ENCODE results near the gene TNFAIP8L3.
"Not testable (repeated sequence)": the region's sequence is repeated elsewhere in the genome, so short reads cannot be mapped to it uniquely, and the experiment has no call there.

TNFAIP8L3 gene

GRCh38 chr15:51054535-51054934, 40.2 kb downstream of the TNFAIP8L3 start:
- no peaks in the 10 kb centered on the region for H3K36me3 ChIP-seq (ENCODE audit: insufficient read depth, low read length)
- no peak overlapping the region for H3K4me3 ChIP-seq (ENCODE audit: low read length)
- H2AFZ ChIP-seq (ENCODE audit: low read depth, low read length), result no peak overlapping the region
- peaks cover 3% of the 10 kb centered on the region for H3K4me1 ChIP-seq (ENCODE audit: insufficient read depth, low read length)
- peaks cover 2% of the 10 kb centered on the region for H3K9me3 ChIP-seq (ENCODE audit: low read length)
- no peaks in the 10 kb centered on the region for H3K27me3 ChIP-seq (ENCODE audit: insufficient read depth, low read length)

GRCh38 chr15:51053571-51053970, 41.1 kb downstream of the TNFAIP8L3 start:
- H3K9me3 ChIP-seq (ENCODE audit: low read length), result peaks cover 2% of the 10 kb centered on the region
- peaks cover 4% of the 10 kb centered on the region for H3K4me1 ChIP-seq (ENCODE audit: insufficient read depth, low read length)
- H3K27me3 ChIP-seq (ENCODE audit: insufficient read depth, low read length), result no peaks in the 10 kb centered on the region

GRCh38 chr15:51051776-51052175, 42.9 kb downstream of the TNFAIP8L3 start:
- Histone ChIP-seq H3K36me3 (ENCODE audit: insufficient read depth, low read length) (no peaks in the 10 kb centered on the region), H3K4me1 (ENCODE audit: insufficient read depth, low read length) (peaks cover 4% of the 10 kb centered on the region), H3K9me3 (ENCODE audit: low read length) (no peaks in the 10 kb centered on the region), H2AFZ (ENCODE audit: low read depth, low read length) (no peak overlapping the region), H3K27me3 (ENCODE audit: insufficient read depth, low read length) (no peaks in the 10 kb centered on the region), H3K4me3 (ENCODE audit: low read length) (no peak overlapping the region)

More at GRCh38 chr15:51053571-51053970, 41.1 kb downstream of the TNFAIP8L3 start:
- H3K36me3 ChIP-seq (ENCODE audit: insufficient read depth, low read length), result no peaks in the 10 kb centered on the region
- H3K4me3 ChIP-seq (ENCODE audit: low read length), result no peak overlapping the region
- no peak overlapping the region for H2AFZ ChIP-seq (ENCODE audit: low read depth, low read length)

- no peaks in the 10 kb centered on the region for H3K9me3 ChIP-seq (ENCODE audit: low read length)
- no peaks in the 10 kb centered on the region for H3K27me3 ChIP-seq (ENCODE audit: insufficient read depth, low read length)
- H3K4me3 ChIP-seq (ENCODE audit: low read length), result no peak overlapping the region
- H3K4me1 ChIP-seq (ENCODE audit: insufficient read depth, low read length), result peaks cover 4% of the 10 kb centered on the region
- H3K36me3 ChIP-seq (ENCODE audit: insufficient read depth, low read length), result no peaks in the 10 kb centered on the region
- H2AFZ ChIP-seq (ENCODE audit: low read depth, low read length), result no peak overlapping the region
Observed at GRCh38 chr15:51049081-51049480, 45.6 kb downstream of the TNFAIP8L3 start.

GRCh38 chr15:51048308-51048707, 46.4 kb downstream of the TNFAIP8L3 start:
- Histone ChIP-seq H3K36me3 (ENCODE audit: insufficient read depth, low read length) (no peaks in the 10 kb centered on the region), H3K27me3 (ENCODE audit: insufficient read depth, low read length) (no peaks in the 10 kb centered on the region), H3K9me3 (ENCODE audit: low read length) (no peaks in the 10 kb centered on the region), H3K4me1 (ENCODE audit: insufficient read depth, low read length) (peaks cover 4% of the 10 kb centered on the region), H2AFZ (ENCODE audit: low read depth, low read length) (no peak overlapping the region), H3K4me3 (ENCODE audit: low read length) (no peak overlapping the region)

GRCh38 chr15:51046799-51047449, 47.8 kb downstream of the TNFAIP8L3 start:
- H3K4me3 ChIP-seq (ENCODE audit: low read length), result no peak overlapping the region
- no peaks in the 10 kb centered on the region for H3K9me3 ChIP-seq (ENCODE audit: low read length)
- H3K27me3 ChIP-seq (ENCODE audit: insufficient read depth, low read length), result no peaks in the 10 kb centered on the region
- peaks cover 4% of the 10 kb centered on the region for H3K4me1 ChIP-seq (ENCODE audit: insufficient read depth, low read length)
- H2AFZ ChIP-seq (ENCODE audit: low read depth, low read length), result no peak overlapping the region
- H3K36me3 ChIP-seq (ENCODE audit: insufficient read depth, low read length), result no peaks in the 10 kb centered on the region

GRCh38 chr15:51046016-51046415, 48.7 kb downstream of the TNFAIP8L3 start:
- Histone ChIP-seq H3K4me3 (ENCODE audit: low read length) (no peak overlapping the region), H3K27me3 (ENCODE audit: insufficient read depth, low read length) (no peaks in the 10 kb centered on the region), H3K9me3 (ENCODE audit: low read length) (no peaks in the 10 kb centered on the region), H3K36me3 (ENCODE audit: insufficient read depth, low read length) (no peaks in the 10 kb centered on the region), H3K4me1 (ENCODE audit: insufficient read depth, low read length) (peaks cover 4% of the 10 kb centered on the region), H2AFZ (ENCODE audit: low read depth, low read length) (no peak overlapping the region)

- H3K36me3 ChIP-seq (ENCODE audit: insufficient read depth, low read length), result no peaks in the 10 kb centered on the region
- peaks cover 4% of the 10 kb centered on the region for H3K4me1 ChIP-seq (ENCODE audit: insufficient read depth, low read length)
- no peaks in the 10 kb centered on the region for H3K9me3 ChIP-seq (ENCODE audit: low read length)
- H3K4me3 ChIP-seq (ENCODE audit: low read length), result no peak overlapping the region
- no peaks in the 10 kb centered on the region for H3K27me3 ChIP-seq (ENCODE audit: insufficient read depth, low read length)
- no peak overlapping the region for H2AFZ ChIP-seq (ENCODE audit: low read depth, low read length)
Observed at GRCh38 chr15:51044037-51044727, 50.5 kb downstream of the TNFAIP8L3 start.

GRCh38 chr15:51038974-51039319, 55.8 kb downstream of the TNFAIP8L3 start:
- Histone ChIP-seq H3K27me3 (ENCODE audit: insufficient read depth, low read length) (no peaks in the 10 kb centered on the region), H2AFZ (ENCODE audit: low read depth, low read length) (no peak overlapping the region), H3K4me3 (ENCODE audit: low read length) (no peak overlapping the region), H3K36me3 (ENCODE audit: insufficient read depth, low read length) (no peaks in the 10 kb centered on the region), H3K4me1 (ENCODE audit: insufficient read depth, low read length) (no peaks in the 10 kb centered on the region), H3K9me3 (ENCODE audit: low read length) (no peaks in the 10 kb centered on the region)

GRCh38 chr15:51038162-51038973, 56.3 kb downstream of the TNFAIP8L3 start:
- H3K27me3 ChIP-seq (ENCODE audit: insufficient read depth, low read length), result no peaks in the 10 kb centered on the region
- no peak overlapping the region for H3K4me3 ChIP-seq (ENCODE audit: low read length)
- H2AFZ ChIP-seq (ENCODE audit: low read depth, low read length), result no peak overlapping the region
- H3K9me3 ChIP-seq (ENCODE audit: low read length), result no peaks in the 10 kb centered on the region
- H3K36me3 ChIP-seq (ENCODE audit: insufficient read depth, low read length), result no peaks in the 10 kb centered on the region
- H3K4me1 ChIP-seq (ENCODE audit: insufficient read depth, low read length), result no peaks in the 10 kb centered on the region

- not testable (repeated sequence) for H3K27me3 ChIP-seq (ENCODE audit: insufficient read depth, low read length); H3K4me1 ChIP-seq (ENCODE audit: insufficient read depth, low read length); H2AFZ ChIP-seq (ENCODE audit: low read depth, low read length); H3K9me3 ChIP-seq (ENCODE audit: low read length); H3K36me3 ChIP-seq (ENCODE audit: insufficient read depth, low read length)
- peak overlapping the region; percentile 16 for H3K4me3 ChIP-seq (ENCODE audit: low read length)
Observed at GRCh38 chr15:51037474-51037873, 57.2 kb downstream of the TNFAIP8L3 start.

GRCh38 chr15:51030649-51031316, 63.9 kb downstream of the TNFAIP8L3 start:
- H3K27me3 ChIP-seq (ENCODE audit: insufficient read depth, low read length), result no peaks in the 10 kb centered on the region
- no peaks in the 10 kb centered on the region for H3K4me1 ChIP-seq (ENCODE audit: insufficient read depth, low read length)
- no peak overlapping the region for H2AFZ ChIP-seq (ENCODE audit: low read depth, low read length)
- no peaks in the 10 kb centered on the region for H3K36me3 ChIP-seq (ENCODE audit: insufficient read depth, low read length)
- no peak overlapping the region for H3K4me3 ChIP-seq (ENCODE audit: low read length)
- no peaks in the 10 kb centered on the region for H3K9me3 ChIP-seq (ENCODE audit: low read length)

- no peak overlapping the region for H2AFZ ChIP-seq (ENCODE audit: low read depth, low read length)
- no peaks in the 10 kb centered on the region for H3K36me3 ChIP-seq (ENCODE audit: insufficient read depth, low read length)
- H3K4me3 ChIP-seq (ENCODE audit: low read length), result no peak overlapping the region
- no peaks in the 10 kb centered on the region for H3K9me3 ChIP-seq (ENCODE audit: low read length)
- no peaks in the 10 kb centered on the region for H3K27me3 ChIP-seq (ENCODE audit: insufficient read depth, low read length)
- no peaks in the 10 kb centered on the region for H3K4me1 ChIP-seq (ENCODE audit: insufficient read depth, low read length)
Observed at GRCh38 chr15:51025454-51025846, 69.3 kb downstream of the TNFAIP8L3 start.

Data from neuron (in vitro differentiated cells).